Mucosa of descending colon (tissue), 3 donors: ENCODE measurements around the gene FAM219A. TPM values are rescaled to one million over a fixed set of nuclear protein-coding genes. Genes with fewer than 3 reads are reported as not detected.

Experiments
- ATAC-seq: fragments of 200-7000 bp; cut with Tn5 transposase; one replicate; pipeline ENCODE4 v1.9.1; 2020; ENCODE audit warnings: mild to moderate bottlenecking, moderate library complexity
- DNase-seq, 3 donors: peaks; one replicate each; pipeline ENCODE4 v3.0.0-alpha.2; 2020
- H3K36me3 ChIP-seq: fragments of 200-600 bp; one replicate; pipeline ENCODE4 v1.8.0; 2021; ENCODE audit warnings: low read depth, mild to moderate bottlenecking
- H3K4me1 ChIP-seq: fragments of 200-600 bp; one replicate; pipeline ENCODE4 v1.8.0; 2021; ENCODE audit warnings: low read depth, mild to moderate bottlenecking
- H3K4me3 ChIP-seq: fragments of 200-600 bp; one replicate; pipeline ENCODE4 v1.8.0; 2021; ENCODE audit warnings: mild to moderate bottlenecking
- H3K9me3 ChIP-seq: fragments of 200-600 bp; one replicate; pipeline ENCODE4 v1.8.0; 2021; ENCODE audit warnings: mild to moderate bottlenecking
- CTCF ChIP-seq: fragments of 200-600 bp; IDR thresholded peaks from one replicate; pipeline ENCODE4 v1.8.0; 2022; ENCODE audit warnings: antibody characterized with exemption, mild to moderate bottlenecking
- intact Hi-C, 2 donors: fragments of 100-400 bp; cut with DNase I in 1 of 2; cut with micrococcal nuclease in 1 of 2; formaldehyde crosslinking; loops; one replicate each; pipeline versions ENCODE4 v1.11.0 to v1.11.1; 2022; cut with DNase I, micrococcal nuclease
- total RNA-seq, 3 donors: library from RNA; stranded (reverse); fragmentation: NEBNext Ultra II Directional in 2 of 3; extraction: Animal tissue kit (Norgen Biotek cat#: 25700) in 2 of 3; gene quantifications; one replicate each; pipeline versions ENCODE4 v1.2.1 to v1.2.4, GENCODE V29; 2021 to 2023
- donor health status: DM: no; HTN: no; CAD: no; lungs with moderate emphysema.
- donor health status: DM: no; HTN: no; CAD: no.
- donor health status: DM: no; HTN: yes; CAD: no.

FAM219A gene
- total RNA-seq, 3 donors from 2014 or later, result 5.1 to 20.8 (median 8.6) TPM

DNA sequence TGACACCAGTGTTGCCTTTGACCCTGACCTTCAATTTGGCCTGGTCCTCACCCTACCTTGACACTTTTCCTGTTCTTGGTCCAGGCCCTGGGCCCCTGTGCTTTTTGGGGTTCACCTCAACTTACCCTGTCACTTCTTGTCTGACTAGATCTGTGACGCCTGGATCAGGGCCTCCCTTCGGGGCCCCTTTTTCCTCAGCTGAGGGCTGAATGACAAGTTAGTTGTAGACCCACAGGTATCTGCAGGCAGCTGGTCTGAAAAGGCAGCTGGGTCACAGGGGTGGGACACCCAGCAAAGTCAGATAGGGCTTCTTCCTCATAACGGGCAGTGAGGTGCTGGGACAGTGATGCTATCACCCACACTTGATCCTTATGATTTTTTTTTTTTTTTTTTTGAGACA, 71.7 kb downstream of the FAM219A start:
- DNase-seq, result no peak
- ATAC-seq, result no peak
- H3K36me3 ChIP-seq, result no peaks in the 10 kb centered on the region
- H3K9me3 ChIP-seq, result no peaks in the 10 kb centered on the region
- no peak overlapping the region for H3K4me3 ChIP-seq
- intact Hi-C loops, result no loop called here
- TF ChIP-seq CTCF, result no peak
- no peaks in the 10 kb centered on the region for H3K4me1 ChIP-seq

GRCh38 chr9:34385561-34386230, 72.7 kb downstream of the FAM219A start:
- DNase-seq, result no peak
- intact Hi-C loops, result no loop called here
- TF ChIP-seq CTCF, result no peak
- no peaks in the 10 kb centered on the region for H3K36me3 ChIP-seq
- no peaks in the 10 kb centered on the region for H3K9me3 ChIP-seq
- ATAC-seq, result no peak
- no peak overlapping the region for H3K4me3 ChIP-seq
- peaks cover 7% of the 10 kb centered on the region for H3K4me1 ChIP-seq

- Histone ChIP-seq H3K4me1 (peaks cover 17% of the 10 kb centered on the region), H3K9me3 (no peaks in the 10 kb centered on the region), H3K36me3 (no peaks in the 10 kb centered on the region), H3K4me3 (no peak overlapping the region)
- TF ChIP-seq CTCF, result no peak
- ATAC-seq (no peak), DNase-seq (no peak)
- intact Hi-C loops, result no loop called here
Measured at GRCh38 chr9:34384368-34385165, 73.8 kb downstream of the FAM219A start.

DNA sequence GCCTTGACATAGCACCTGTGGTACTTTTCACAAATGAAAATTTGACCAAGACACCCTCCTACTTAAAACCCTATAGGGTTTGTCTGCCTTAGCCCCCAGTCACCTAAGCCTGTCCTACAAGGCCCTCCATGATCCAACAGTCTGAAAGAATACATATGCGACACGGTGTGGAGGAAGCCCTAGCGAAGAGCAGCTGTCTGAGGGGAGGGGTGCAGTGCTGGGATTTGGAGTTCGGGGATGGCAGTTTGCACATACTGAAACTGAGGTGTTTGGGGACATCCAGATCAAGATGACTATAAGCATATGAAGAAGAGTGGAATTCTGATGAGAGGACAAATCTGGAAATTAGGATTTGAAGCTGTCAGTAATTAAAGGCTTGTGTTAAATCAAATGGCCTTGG, 74.5 kb downstream of the FAM219A start:
- no peak overlapping the region for H3K4me3 ChIP-seq
- no peaks in the 10 kb centered on the region for H3K9me3 ChIP-seq
- DNase-seq (no peak), ATAC-seq (no peak)
- TF ChIP-seq CTCF, result no peak
- H3K4me1 ChIP-seq, result peaks cover 21% of the 10 kb centered on the region
- H3K36me3 ChIP-seq, result no peaks in the 10 kb centered on the region
- intact Hi-C loops, result no loop called here

DNA sequence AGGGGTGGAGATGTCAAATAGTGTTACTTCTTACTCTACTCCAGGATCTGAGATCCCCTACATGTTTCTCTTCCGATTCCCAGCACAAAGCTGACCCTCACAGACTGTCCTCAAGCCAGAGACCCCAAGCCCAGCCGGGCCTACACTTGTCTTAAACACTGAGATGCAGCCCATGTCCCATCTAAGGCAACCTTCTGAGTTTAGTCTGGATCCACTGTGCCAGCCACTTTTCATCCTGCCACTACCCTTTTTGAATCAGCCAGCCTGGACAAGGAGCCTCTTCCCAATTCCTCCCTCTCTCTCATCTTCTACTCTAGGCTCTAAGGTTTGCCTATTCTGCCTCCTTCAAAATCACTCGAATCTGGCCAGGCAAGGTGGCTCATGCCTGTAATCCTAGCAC, 75.5 kb downstream of the FAM219A start:
- no peak for DNase-seq
- TF ChIP-seq CTCF, result no peak
- Histone ChIP-seq H3K9me3 (no peaks in the 10 kb centered on the region), H3K4me3 (no peak overlapping the region), H3K4me1 (peaks cover 22% of the 10 kb centered on the region), H3K36me3 (no peaks in the 10 kb centered on the region)
- intact Hi-C loops, result no loop called here
- ATAC-seq, result no peak
